ENCODE data around the gene USP40.

Gene USP40, protein sequence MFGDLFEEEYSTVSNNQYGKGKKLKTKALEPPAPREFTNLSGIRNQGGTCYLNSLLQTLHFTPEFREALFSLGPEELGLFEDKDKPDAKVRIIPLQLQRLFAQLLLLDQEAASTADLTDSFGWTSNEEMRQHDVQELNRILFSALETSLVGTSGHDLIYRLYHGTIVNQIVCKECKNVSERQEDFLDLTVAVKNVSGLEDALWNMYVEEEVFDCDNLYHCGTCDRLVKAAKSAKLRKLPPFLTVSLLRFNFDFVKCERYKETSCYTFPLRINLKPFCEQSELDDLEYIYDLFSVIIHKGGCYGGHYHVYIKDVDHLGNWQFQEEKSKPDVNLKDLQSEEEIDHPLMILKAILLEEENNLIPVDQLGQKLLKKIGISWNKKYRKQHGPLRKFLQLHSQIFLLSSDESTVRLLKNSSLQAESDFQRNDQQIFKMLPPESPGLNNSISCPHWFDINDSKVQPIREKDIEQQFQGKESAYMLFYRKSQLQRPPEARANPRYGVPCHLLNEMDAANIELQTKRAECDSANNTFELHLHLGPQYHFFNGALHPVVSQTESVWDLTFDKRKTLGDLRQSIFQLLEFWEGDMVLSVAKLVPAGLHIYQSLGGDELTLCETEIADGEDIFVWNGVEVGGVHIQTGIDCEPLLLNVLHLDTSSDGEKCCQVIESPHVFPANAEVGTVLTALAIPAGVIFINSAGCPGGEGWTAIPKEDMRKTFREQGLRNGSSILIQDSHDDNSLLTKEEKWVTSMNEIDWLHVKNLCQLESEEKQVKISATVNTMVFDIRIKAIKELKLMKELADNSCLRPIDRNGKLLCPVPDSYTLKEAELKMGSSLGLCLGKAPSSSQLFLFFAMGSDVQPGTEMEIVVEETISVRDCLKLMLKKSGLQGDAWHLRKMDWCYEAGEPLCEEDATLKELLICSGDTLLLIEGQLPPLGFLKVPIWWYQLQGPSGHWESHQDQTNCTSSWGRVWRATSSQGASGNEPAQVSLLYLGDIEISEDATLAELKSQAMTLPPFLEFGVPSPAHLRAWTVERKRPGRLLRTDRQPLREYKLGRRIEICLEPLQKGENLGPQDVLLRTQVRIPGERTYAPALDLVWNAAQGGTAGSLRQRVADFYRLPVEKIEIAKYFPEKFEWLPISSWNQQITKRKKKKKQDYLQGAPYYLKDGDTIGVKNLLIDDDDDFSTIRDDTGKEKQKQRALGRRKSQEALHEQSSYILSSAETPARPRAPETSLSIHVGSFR

DNA sequence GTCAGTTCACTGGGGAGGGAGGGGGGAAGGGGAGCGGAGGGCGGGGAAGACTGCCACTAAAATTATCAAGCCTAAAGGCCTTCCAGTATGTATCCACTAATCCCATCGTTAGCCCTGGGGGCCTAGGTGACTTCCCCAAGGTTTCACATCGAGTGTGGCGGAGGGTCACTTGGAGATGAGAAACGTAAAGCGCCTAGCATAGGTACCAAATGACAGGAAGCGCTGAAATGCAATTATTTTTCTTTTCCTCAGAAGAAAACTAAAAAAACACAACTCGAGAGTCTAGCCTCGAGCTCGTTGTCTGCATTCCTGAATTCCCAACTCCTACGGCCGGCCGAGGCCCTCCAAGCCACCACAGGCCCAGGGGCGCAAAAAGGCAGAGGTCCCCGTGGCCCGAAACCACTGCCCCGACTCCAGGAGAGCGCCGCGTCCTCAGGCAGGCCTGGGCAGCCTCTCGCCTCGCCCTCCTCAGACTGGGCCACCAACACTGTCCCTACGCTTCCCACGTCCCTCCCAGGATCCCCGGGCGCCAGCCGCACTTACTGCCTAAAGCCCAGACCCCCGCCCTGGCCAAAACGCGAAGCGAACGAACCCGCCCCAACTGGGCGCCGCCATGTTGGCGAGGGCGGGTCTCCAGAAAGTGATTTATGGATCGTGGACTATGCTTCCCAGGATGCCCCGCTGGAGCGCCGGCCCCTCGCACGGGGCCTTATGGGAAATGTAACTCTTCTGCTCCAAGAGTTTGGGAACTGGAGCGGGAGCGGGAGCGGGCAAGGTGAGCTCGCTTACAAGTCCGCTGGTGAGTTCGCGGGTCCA is at the start of gene USP40:
TSS of gene USP40 (minus strand) at position 642 of the 816 bp plus-strand sequence. CDS start 1,228 bp downstream, outside the sequence.
- peak; percentile 94 for DNase-seq (ENCODE audit: low read depth, low spot score)
- H3K4me3 ChIP-seq (ENCODE audit: low read depth, low read length): peak within 1 kb of the TSS; percentile 69
- in situ Hi-C loops (cut with HindIII; ENCODE audit: low sequenced_read_pairs): no loop called here
- TF ChIP-seq, protein P1, sequence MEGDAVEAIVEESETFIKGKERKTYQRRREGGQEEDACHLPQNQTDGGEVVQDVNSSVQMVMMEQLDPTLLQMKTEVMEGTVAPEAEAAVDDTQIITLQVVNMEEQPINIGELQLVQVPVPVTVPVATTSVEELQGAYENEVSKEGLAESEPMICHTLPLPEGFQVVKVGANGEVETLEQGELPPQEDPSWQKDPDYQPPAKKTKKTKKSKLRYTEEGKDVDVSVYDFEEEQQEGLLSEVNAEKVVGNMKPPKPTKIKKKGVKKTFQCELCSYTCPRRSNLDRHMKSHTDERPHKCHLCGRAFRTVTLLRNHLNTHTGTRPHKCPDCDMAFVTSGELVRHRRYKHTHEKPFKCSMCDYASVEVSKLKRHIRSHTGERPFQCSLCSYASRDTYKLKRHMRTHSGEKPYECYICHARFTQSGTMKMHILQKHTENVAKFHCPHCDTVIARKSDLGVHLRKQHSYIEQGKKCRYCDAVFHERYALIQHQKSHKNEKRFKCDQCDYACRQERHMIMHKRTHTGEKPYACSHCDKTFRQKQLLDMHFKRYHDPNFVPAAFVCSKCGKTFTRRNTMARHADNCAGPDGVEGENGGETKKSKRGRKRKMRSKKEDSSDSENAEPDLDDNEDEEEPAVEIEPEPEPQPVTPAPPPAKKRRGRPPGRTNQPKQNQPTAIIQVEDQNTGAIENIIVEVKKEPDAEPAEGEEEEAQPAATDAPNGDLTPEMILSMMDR (IDR thresholded peaks at IDR 0.05; ENCODE audit: low read depth, low read length): no peak

DNA sequence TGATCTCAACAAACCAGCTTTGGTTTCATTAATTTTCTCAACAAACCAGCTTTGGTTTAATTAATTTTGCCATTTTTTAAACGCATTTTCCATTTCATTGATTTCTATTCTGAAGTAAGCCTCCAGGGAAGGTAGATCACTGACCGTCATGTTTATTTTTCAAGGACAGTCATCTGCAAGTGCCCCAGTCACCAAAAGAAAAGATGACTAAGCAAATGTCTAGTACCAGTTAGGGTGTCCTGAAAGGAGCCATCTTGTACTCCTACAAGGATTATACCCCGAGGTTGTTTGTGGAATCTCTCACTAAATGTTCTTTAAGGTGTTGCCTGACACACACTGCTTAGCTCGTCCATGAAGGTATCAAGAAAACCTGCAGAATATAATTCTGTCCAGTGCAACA is 44.7 kb upstream of the USP40 start:
- in situ Hi-C loops (cut with HindIII; ENCODE audit: low sequenced_read_pairs): no loop called here
- TF ChIP-seq, protein P1 (IDR thresholded peaks at IDR 0.05; ENCODE audit: low read depth, low read length): no peak
- no peak overlapping the region for H3K4me3 ChIP-seq (ENCODE audit: low read depth, low read length)
- no peak for DNase-seq (ENCODE audit: low read depth, low spot score)

DNA sequence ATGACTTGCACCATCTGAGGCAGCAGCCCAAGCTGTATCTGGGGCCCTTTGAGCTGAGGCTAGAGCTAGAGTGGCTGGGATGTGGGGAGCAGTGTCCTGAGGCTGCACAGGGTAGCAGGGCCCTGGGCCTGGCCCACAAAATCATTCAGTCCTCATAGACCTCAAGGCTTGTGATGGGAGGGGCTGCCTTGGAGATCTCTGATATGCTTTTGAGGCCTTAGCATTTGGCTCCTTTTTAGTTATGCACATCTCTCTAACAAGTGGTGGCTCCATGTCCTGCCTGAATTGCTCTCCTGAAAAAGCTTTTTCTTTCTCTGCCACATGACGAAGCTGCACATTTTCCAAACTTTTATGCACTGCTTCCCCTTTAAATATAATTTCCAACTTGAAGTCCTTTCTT is 39.1 kb upstream of the USP40 start:
- in situ Hi-C loops (cut with HindIII; ENCODE audit: low sequenced_read_pairs): no loop called here
- no peak overlapping the region for H3K4me3 ChIP-seq (ENCODE audit: low read depth, low read length)
- TF ChIP-seq, protein P1 (IDR thresholded peaks at IDR 0.05; ENCODE audit: low read depth, low read length): no peak
- no peak for DNase-seq (ENCODE audit: low read depth, low spot score)

DNA sequence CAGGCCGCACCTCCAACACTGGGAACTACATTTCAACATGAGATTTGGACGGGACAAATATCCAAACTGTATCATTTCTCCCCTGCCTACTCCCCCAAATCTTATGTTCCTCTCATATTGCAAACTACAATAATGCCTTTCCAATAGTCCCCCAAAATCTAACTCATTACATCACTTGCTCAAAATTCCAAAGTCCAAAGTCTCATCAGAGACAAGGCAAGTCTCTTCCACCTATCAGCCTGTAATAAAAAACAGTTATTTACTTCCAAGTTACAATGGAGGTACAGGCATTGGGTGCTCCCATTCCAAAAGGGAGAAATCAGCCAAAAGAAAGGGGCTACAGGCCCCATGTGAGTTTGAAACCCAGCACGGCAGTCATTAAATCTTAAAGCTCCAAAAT is 38.2 kb upstream of the USP40 start:
- no peak overlapping the region for H3K4me3 ChIP-seq (ENCODE audit: low read depth, low read length)
- TF ChIP-seq, protein P1 (IDR thresholded peaks at IDR 0.05; ENCODE audit: low read depth, low read length): no peak
- no peak for DNase-seq (ENCODE audit: low read depth, low spot score)
- in situ Hi-C loops (cut with HindIII; ENCODE audit: low sequenced_read_pairs): no loop called here

DNA sequence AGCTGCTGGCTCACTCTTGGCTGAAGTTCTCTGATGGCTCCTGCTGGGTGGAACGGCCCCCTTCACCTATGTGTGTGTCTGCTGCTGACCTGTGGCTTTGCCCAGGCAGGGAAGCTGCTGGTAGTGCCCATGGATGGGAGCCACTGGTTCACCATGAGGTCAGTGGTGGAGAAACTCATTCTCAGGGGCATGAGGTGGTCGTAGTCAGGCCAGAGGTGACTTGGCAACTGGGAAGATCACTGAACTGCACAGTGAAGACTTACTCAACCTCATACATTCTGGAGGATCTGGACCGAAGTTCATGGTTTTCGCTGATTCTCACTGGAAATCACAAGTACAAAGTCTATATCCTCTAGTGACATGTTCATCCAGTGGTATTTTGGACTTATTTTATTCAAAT is 36.9 kb upstream of the USP40 start:
- in situ Hi-C loops (cut with HindIII; ENCODE audit: low sequenced_read_pairs): no loop called here
- DNase-seq (ENCODE audit: low read depth, low spot score): no peak

More for the DNA sequence above, 36.9 kb upstream of the USP40 start:
- H3K4me3 ChIP-seq (ENCODE audit: low read depth, low read length): no peak overlapping the region
- TF ChIP-seq, protein P1 (IDR thresholded peaks at IDR 0.05; ENCODE audit: low read depth, low read length): no peak
